K562 (cell line): ENCODE results near the gene GOLT1A. TPM values are rescaled to one million over a fixed set of nuclear protein-coding genes. Genes with fewer than 3 reads are reported as not detected.

Experiments used
- ATAC-seq: fragments of 200-7000 bp; cut with Tn5 transposase; 3 replicates; pipeline ENCODE4 v1.9.1; 2020; ENCODE audit warnings: moderate library complexity
- BruUV-seq: library from RNA; stranded (reverse); fragments of 400-500 nt; replicated peaks from 2 replicates; lab custom pipeline; 2021; lab: Mats Ljungman, UMichigan
- CTCF ChIA-PET: fragments of 300-600 bp; formaldehyde crosslinking; extraction: SDS; loops from one replicate; lab custom pipeline; 2021; ENCODE audit warnings: low intra/inter-chr PET ratio; lab: Yijun Ruan, JAX
- POLR2A ChIA-PET: fragments of 300-600, 350-650 bp; sonication (Branson Sonifier 250); formaldehyde crosslinking; extraction: SDS; loops from one replicate; lab custom pipeline; 2021; ENCODE audit warnings: antibody characterized with exemption, inconsistent platforms; lab: Yijun Ruan, JAX
- DNase-seq, 4 experiments: peaks; one replicate each; pipeline versions ENCODE4 v3.0.0 to v3.0.0-alpha.2; 2011 to 2018; ENCODE audit warnings: low spot score in 3 of 4, mixed read lengths in 3 of 4; ENCODE audit errors: extremely low read depth in 1 of 4
- FAIRE-seq: peaks from 2 replicates; lab custom pipeline; 2011; peaks lifted over from hg19 to GRCh38; lab: Jason Lieb, UNC
- H2AFZ ChIP-seq: 2 replicates; pipeline ENCODE4 v1.6.0; 2011; ENCODE audit warnings: low read depth, low read length, control low read depth, inconsistent platforms
- H3K27ac ChIP-seq: fragments of 200-600 bp; 3 replicates; pipeline ENCODE4 v1.8.0; 2011; ENCODE audit warnings: low read depth, mild to moderate bottlenecking, control low read depth, inconsistent platforms, low read length, moderate library complexity, mixed read lengths; ENCODE audit errors: extremely low read depth
- H3K27me3 ChIP-seq, 2 experiments: fragments of 300-600 bp in 1 of 2; 2 replicates in 1 of 2; 3 replicates in 1 of 2; pipeline versions ENCODE4 v1.6.0 to v1.8.0; 2011; ENCODE audit warnings: inconsistent platforms in 2 of 2, low read length in 2 of 2, mild to moderate bottlenecking in 1 of 2, mixed read lengths in 1 of 2, moderate library complexity in 1 of 2; ENCODE audit not compliant: control insufficient read depth in 2 of 2, insufficient read depth in 2 of 2
- H3K36me3 ChIP-seq: fragments of 300-600 bp; 3 replicates; pipeline ENCODE4 v1.8.0; 2011; ENCODE audit warnings: mild to moderate bottlenecking, low read length, inconsistent platforms; ENCODE audit not compliant: control insufficient read depth, insufficient read depth
- H3K4me1 ChIP-seq, 2 experiments: fragments of 200-600 bp in 1 of 2; replicated peaks in 1 of 2; 2 replicates in 1 of 2; 3 replicates in 1 of 2; pipeline versions ENCODE4 v1.5.1 to v1.8.0; 2011; ENCODE audit warnings: inconsistent platforms in 2 of 2, low read length in 2 of 2, mild to moderate bottlenecking in 1 of 2, mixed read lengths in 1 of 2, moderate library complexity in 1 of 2; ENCODE audit not compliant: control insufficient read depth in 2 of 2, insufficient read depth in 2 of 2
- H3K4me2 ChIP-seq: 2 replicates; pipeline ENCODE4 v1.6.1; 2011; ENCODE audit warnings: low read length, control low read depth, inconsistent platforms, mixed read lengths; ENCODE audit not compliant: insufficient read depth
- H3K4me3 ChIP-seq: fragments of 200-600 bp; sonication (generic), shearing (Covaris generic); 2 replicates; pipeline ENCODE4 v1.5.1; 2016; ENCODE audit warnings: control low read depth, inconsistent platforms
- H3K79me2 ChIP-seq: fragments of 200-600 bp; 3 replicates; pipeline ENCODE4 v1.8.0; 2011; ENCODE audit warnings: low read length, inconsistent platforms; ENCODE audit not compliant: control insufficient read depth, insufficient read depth
- H3K9ac ChIP-seq, 2 experiments: 2 replicates each; pipeline versions ENCODE4 v1.6.0 to v1.6.1; 2011; ENCODE audit warnings: low read depth in 2 of 2, low read length in 2 of 2, control low read depth in 1 of 2, inconsistent platforms in 1 of 2, mild to moderate bottlenecking in 1 of 2, mixed read lengths in 1 of 2; ENCODE audit not compliant: insufficient read depth in 1 of 2
- H3K9me1 ChIP-seq: one replicate; pipeline ENCODE4 v1.6.0; 2011; ENCODE audit warnings: inconsistent platforms, mild to moderate bottlenecking, low read length, moderate library complexity; ENCODE audit not compliant: control insufficient read depth, insufficient read depth
- H3K9me3 ChIP-seq: replicated peaks from 2 replicates; pipeline ENCODE4 v1.5.1; 2011; ENCODE audit warnings: low read depth, low read length, inconsistent platforms; ENCODE audit not compliant: control insufficient read depth, insufficient read depth
- H4K20me1 ChIP-seq: replicated peaks from 2 replicates; pipeline ENCODE4 v1.6.1; 2011; ENCODE audit warnings: low read length, inconsistent platforms, mixed read lengths; ENCODE audit not compliant: control insufficient read depth, insufficient read depth
- ARNT ChIP-seq, 2 experiments: fragments of 450-650 bp; IDR thresholded peaks; 2 replicates each; pipeline ENCODE4 v1.6.1; 2016; ENCODE audit warnings: mild to moderate bottlenecking in 1 of 2
- BRCA1 ChIP-seq, 2 experiments: fragments of 450-650 bp in 1 of 2; sonication (generic) in 1 of 2; formaldehyde crosslinking in 1 of 2; IDR thresholded peaks; 2 replicates each; pipeline versions ENCODE4 v1.5.0 to v1.6.1; 2017 to 2020; ENCODE audit warnings: mild to moderate bottlenecking in 1 of 2, missing genetic modification reagents in 1 of 2
- CEBPB ChIP-seq: fragments of 450-650 bp; IDR thresholded peaks from 2 replicates; pipeline ENCODE4 v1.6.1; 2016; ENCODE audit warnings: missing genetic modification characterization, missing compliant biosample characterization
- CREM ChIP-seq: IDR thresholded peaks from 2 replicates; pipeline ENCODE4 v1.6.1; 2014; ENCODE audit warnings: antibody characterized with exemption, low read depth
- GATAD2B ChIP-seq: fragments of 450-650 bp; IDR thresholded peaks from 2 replicates; pipeline ENCODE4 v1.6.1; 2017; ENCODE audit warnings: mild to moderate bottlenecking, borderline replicate concordance
- RBM25 ChIP-seq: fragments of 200-400 bp; formaldehyde crosslinking; IDR thresholded peaks from 2 replicates; pipeline ENCODE4 v1.6.1; 2018; ENCODE audit warnings: low read length, low read depth, moderate library complexity; ENCODE audit not compliant: severe bottlenecking
- THAP12 ChIP-seq: fragments of 250-450 bp; sonication (Bioruptor Pico); IDR thresholded peaks from 2 replicates; pipeline ENCODE4 v1.9.0; 2021; ENCODE audit warnings: mild to moderate bottlenecking, inconsistent platforms
- VEZF1 ChIP-seq: fragments of 200-800 bp; sonication (Bioruptor generic); IDR thresholded peaks from 2 replicates; pipeline ENCODE4 v1.6.1; 2017; ENCODE audit warnings: missing genetic modification characterization, missing compliant biosample characterization
- ZBTB11 ChIP-seq, 3 experiments: fragments of 200-800 bp in 1 of 3; fragments of 250-450 bp in 1 of 3; fragments of 450-650 bp in 1 of 3; sonication (Bioruptor Pico) in 1 of 3; sonication (Bioruptor generic) in 1 of 3; formaldehyde crosslinking in 1 of 3; IDR thresholded peaks; 2 replicates each; pipeline versions ENCODE4 v1.6.1 to v1.8.0; 2016 to 2022; ENCODE audit warnings: mild to moderate bottlenecking in 2 of 3, missing genetic modification characterization in 2 of 3, missing compliant biosample characterization in 1 of 3, moderate library complexity in 1 of 3
- WGBS: fragments of 100-300 bp; shearing (Covaris generic); methylation state at CpG from one replicate; pipeline ENCODE4 v1.1.6; 2016; ENCODE audit warnings: low coverage, mixed read lengths; ENCODE audit not compliant: insufficient coverage; ENCODE audit errors: missing lambda C conversion rate; 5-methylcytosine and 5-hydroxymethylcytosine counted together
- in situ Hi-C: fragments of 300-500 bp; cut with MboI; formaldehyde crosslinking; loops from 4 replicates; pipeline ENCODE4 v1.15.0; 2018; ENCODE audit warnings: inconsistent platforms, mixed read lengths
- intact Hi-C: fragments of 100-400 bp; cut with micrococcal nuclease; formaldehyde crosslinking; loops from 2 replicates; pipeline ENCODE4 v1.14.2; 2022
- polyA plus RNA-seq, 8 experiments: library from polyadenylated mRNA; depleted of rRNA in 4 of 8; stranded (reverse) in 5 of 8; unstranded in 3 of 8; fragments of >200 nt; fragmentation: Nextera tagmentation in 2 of 8; fragmentation: Illumina TruSeq in 1 of 8; extraction: Ambion mirVana in 2 of 8; extraction: Trizol in 1 of 8; gene quantifications; 2 replicates each; pipeline versions ENCODE4 v1.2.1 to v1.2.3, GENCODE V29; 2011 to 2014; ENCODE audit warnings: inconsistent platforms in 1 of 8, missing spikeins in 1 of 8
- total RNA-seq, 7 experiments: library from RNA; depleted of rRNA in 6 of 7; stranded (reverse); fragments of >200 nt in 6 of 7; fragmentation: Illumina TruSeq in 2 of 7; extraction: Trizol in 2 of 7; gene quantifications; 2 replicates each; pipeline versions ENCODE4 v1.2.1 to v1.2.3, GENCODE V29; 2011 to 2021; ENCODE audit warnings: low replicate concordance in 1 of 7

GOLT1A gene
- total and polyA plus RNA-seq, 9 of the 15 experiments (the other 6 are each of a cell fraction or from before 2014, with no cell fraction given), result not detected

DNA sequence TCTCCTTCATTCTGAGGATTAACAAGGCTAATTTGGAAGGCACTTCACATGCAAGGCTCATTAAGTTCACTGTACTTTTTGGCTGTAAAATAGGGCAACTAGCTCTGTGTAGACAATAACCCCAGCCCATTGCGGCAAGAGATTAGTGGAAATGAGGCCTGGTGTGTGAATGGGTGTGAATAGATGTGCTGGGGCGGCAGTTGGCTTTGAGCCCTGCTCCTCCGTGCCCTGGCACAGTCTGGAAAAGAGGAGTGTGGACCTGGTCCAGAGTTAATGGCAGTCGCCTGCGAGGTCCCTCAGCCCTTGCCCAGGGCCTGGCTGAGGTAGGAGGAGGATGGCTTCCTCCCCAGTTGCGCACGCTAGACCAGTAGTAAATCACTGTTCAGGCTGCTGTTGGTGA is 22.3 kb downstream of the GOLT1A start (continued):
- TF ChIP-seq RBM25, result no peak

DNA sequence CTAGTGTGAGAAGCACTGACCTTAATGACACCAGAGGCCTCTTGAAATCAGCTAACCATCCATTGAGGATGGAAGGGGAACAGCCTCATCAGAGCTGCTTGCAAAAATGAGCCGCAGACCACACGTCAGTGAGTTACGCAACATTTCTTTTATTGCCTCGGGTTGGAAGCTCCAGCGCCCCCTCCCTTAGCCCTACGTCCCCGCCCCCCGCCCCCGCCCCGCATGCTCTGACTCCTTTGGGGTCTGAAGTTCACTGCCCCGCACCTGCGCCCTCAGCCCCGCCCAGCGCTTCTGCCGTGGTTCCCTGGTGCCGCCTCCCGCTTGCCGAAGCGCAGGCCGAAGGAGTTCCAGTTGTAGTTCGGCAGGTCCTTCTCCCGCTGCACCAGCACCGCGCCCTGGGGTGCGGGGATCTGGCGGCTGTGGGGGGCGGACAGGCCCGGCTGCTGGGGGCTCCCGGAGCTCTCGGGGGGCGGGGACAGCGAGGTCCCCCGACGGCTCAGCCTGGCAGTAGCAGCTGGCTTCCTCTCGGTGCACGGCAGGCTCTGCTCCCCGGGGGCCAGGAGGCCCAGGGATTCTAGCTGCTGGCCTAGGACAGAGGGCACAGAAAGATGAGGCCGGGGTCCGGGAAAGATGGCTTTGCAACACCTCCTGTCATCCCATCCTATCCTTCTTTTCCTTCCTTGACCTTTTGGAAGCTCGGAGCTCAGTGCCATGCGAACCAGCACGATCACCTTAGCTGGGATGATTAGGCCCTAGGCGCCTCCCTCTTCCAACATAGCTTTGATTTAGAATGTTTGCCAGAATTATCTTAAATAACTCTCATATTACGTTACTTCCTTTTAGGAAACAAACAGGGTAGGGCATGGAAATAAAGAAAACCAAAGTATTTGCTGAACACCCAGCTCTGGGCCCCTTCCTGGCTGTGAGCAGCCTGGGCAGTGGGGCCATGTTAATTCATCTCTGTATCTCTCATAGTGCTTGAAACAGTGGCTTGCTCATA is 23.3 kb downstream of the GOLT1A start:
- Histone ChIP-seq H4K20me1 (0 out of 2 replicates have a peak, but pooled peaks cover 4% of the 10 kb centered on the region), H3K4me2 (no peak overlapping the region), H3K4me1 (peaks cover 4 to 5% of the 10 kb centered on the region in 2 experiments; a peak in 3 of 5 replicates), H3K4me3 (no peak overlapping the region), H3K9ac (no peak overlapping the region), H2AFZ (no peak overlapping the region), H3K9me3 (no peaks in the 10 kb centered on the region; the same call in 1 of the 2 replicates), H3K9me1 (no peaks in the 10 kb centered on the region), H3K27ac (no peak overlapping the region), H3K27me3 (peaks cover 41 to 70% of the 10 kb centered on the region in 2 experiments), H3K36me3 (no peaks in the 10 kb centered on the region), H3K79me2 (no peaks in the 10 kb centered on the region)
- in situ Hi-C loops, result no loop called here
- DNase-seq (peak in 3 of 4 experiments; percentile 14 to 32 (median 28)), ATAC-seq (no peak), FAIRE-seq (no peak)
- POLR2A ChIA-PET, result interaction anchor here (0.7 kb wide), 3 partner anchors 11 to 220 kb away, joined by 3 read pairs; no protein-coding TSS in a partner anchor
- no TSS peak for BruUV-seq
- WGBS, result 3% methylated on average over 33 of the region's 44 CpGs
- CTCF ChIA-PET, result no interaction called here
- intact Hi-C loops, result no loop called here
- TF ChIP-seq VEZF1 (CRISPR knock-in tag), result peak; percentile 60
- TF ChIP-seq CEBPB (tag), result peak; percentile 81
- TF ChIP-seq CREM, result peak; percentile 35; the same call in 1 of the 2 replicates
- no peak for TF ChIP-seq THAP12 (CRISPR knock-in tag)
- no peak for TF ChIP-seq BRCA1 (IDR thresholded peaks at IDR 0.05)
- TF ChIP-seq BRCA1 (CRISPR knock-in tag; IDR thresholded peaks at IDR 0.05), result no peak
- no peak for TF ChIP-seq ARNT (IDR thresholded peaks at IDR 0.05)
- no peak for TF ChIP-seq GATAD2B
- 0 out of 6 replicates have a peak, but pooled peaks of 1 of the 3 experiments have one; percentile 16 for TF ChIP-seq ZBTB11 (CRISPR knock-in tag; IDR thresholded peaks at IDR 0.05)
